ENCODE results near the gene DIAPH1.
A peak's percentile ranks its signal among the peaks of the same experiment; 100 is the strongest.

The DIAPH1 gene

GRCh38 chr5:141570655-141571054 is 48.1 kb downstream of the DIAPH1 start:
- TF ChIP-seq, protein P1, sequence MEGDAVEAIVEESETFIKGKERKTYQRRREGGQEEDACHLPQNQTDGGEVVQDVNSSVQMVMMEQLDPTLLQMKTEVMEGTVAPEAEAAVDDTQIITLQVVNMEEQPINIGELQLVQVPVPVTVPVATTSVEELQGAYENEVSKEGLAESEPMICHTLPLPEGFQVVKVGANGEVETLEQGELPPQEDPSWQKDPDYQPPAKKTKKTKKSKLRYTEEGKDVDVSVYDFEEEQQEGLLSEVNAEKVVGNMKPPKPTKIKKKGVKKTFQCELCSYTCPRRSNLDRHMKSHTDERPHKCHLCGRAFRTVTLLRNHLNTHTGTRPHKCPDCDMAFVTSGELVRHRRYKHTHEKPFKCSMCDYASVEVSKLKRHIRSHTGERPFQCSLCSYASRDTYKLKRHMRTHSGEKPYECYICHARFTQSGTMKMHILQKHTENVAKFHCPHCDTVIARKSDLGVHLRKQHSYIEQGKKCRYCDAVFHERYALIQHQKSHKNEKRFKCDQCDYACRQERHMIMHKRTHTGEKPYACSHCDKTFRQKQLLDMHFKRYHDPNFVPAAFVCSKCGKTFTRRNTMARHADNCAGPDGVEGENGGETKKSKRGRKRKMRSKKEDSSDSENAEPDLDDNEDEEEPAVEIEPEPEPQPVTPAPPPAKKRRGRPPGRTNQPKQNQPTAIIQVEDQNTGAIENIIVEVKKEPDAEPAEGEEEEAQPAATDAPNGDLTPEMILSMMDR (IDR thresholded peaks at IDR 0.05; ENCODE audit: low read depth, low read length, missing control alignments): no peak
- DNase-seq (ENCODE audit: extremely low read depth, low read depth): no peak

GRCh38 chr5:141567513-141568117 is 51.2 kb downstream of the DIAPH1 start:
- no peak overlapping the region for H3K4me3 ChIP-seq (replicated peaks; ENCODE audit: low read depth, low read length)
- TF ChIP-seq, protein P1 (IDR thresholded peaks at IDR 0.05; ENCODE audit: low read depth, low read length, missing control alignments): peak; percentile 81
- no peak for DNase-seq (ENCODE audit: extremely low read depth, low read depth)

More at GRCh38 chr5:141570655-141571054, 48.1 kb downstream of the DIAPH1 start:
- H3K4me3 ChIP-seq (replicated peaks; ENCODE audit: low read depth, low read length): no peak overlapping the region

DNA sequence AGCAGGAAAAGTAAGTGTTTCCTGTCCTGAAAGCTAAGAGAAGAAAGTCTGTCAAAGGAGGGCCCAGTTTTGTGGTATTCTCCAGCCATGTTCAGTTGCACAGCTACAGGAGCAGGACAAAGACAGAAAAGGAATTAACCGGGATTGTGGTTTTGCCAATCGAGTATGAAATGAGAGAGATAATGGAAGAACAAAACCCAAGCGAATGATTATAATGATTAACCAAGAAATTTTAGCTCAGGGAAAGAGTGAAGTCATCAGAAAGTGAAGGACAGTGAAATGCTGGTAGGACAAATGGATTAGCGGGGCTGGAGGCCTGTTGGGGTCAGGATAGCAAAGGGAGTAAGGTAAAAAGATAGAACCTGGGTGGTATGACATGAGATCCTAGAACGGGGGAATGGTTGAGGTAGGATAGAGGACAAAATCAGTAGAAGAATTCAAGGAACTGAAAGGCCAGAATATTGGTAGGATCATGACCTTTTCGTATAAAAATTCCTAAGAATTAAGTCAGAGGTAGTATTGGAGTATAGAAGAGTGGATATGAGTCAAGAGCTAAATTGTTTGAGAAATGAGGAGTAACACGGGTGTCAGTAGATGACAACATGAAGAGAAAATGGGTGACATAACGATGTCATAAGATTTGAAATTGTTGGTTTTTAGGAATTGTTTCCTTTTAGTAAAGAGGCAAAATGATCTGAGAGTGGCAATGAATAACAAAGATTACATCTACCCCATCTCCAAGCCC is 52.8 kb downstream of the DIAPH1 start:
- no peak overlapping the region for H3K4me3 ChIP-seq (replicated peaks; ENCODE audit: low read depth, low read length)
- TF ChIP-seq, protein P1 (IDR thresholded peaks at IDR 0.05; ENCODE audit: low read depth, low read length, missing control alignments): no peak
- DNase-seq (ENCODE audit: extremely low read depth, low read depth): no peak

DNA sequence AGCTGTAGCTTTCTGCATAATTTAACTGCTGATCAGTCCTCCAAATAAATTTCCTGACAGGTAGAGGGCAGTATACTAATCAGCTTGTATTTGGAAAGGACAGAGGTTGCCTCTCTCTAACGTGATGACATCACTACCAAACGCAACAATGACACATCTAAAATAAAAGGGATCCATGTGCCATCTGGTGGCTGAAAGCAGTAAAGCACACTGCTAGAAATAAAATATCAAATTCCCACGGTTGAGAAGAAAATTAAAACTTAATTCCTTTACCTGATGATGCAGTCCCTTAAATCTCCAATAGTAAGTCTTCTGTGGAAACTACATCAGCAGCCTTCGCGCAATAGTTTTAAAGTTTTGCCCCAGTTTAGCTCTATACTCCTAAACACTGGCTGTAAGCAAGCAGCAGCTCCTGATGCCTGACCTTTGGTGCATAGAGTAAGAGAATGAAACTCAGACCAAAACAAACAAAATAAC is 54.5 kb downstream of the DIAPH1 start:
- DNase-seq (ENCODE audit: extremely low read depth, low read depth): peak; percentile 92
- H3K4me3 ChIP-seq (replicated peaks; ENCODE audit: low read depth, low read length): no peak overlapping the region
- TF ChIP-seq, protein P1 (IDR thresholded peaks at IDR 0.05; ENCODE audit: low read depth, low read length, missing control alignments): peak; percentile 81

DNA sequence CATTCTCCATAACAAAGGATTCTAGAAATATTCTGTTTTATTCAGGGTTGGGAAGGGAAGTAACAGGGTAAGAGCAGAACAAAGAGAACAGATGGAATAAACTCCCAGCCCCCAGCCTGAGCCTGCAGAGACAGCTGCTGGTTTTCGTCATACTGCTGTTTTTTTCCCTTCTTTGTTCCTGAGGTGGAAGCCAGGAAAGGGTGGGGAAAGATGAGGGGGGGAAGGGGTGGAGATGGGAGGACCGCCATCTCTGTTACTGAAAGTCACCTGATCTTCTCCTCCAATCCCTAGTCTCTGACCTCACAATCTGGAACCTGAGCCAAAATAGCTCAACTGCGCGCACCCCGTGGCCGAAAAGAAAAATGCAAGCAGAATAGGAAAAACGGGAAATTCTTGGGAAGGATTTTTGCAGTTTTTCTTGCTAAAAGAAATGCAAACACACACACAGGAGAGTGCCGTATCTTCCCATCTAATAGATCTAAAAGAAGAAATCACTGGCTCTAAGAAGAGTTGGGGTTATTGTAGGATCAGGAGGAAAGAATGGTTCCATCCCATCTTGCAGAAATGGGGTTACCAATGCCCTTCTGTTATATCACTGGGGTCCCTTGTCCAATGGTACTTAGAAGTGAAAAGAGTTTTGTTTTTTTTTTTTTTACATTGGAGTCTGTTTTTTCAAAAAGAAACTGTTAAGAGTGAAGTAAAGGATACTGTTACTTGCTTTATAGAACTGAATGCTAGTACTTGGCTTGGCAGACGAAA is 57.9 kb downstream of the DIAPH1 start:
- no peak overlapping the region for H3K4me3 ChIP-seq (replicated peaks; ENCODE audit: low read depth, low read length)
- peak; percentile 93 for DNase-seq (ENCODE audit: extremely low read depth, low read depth)
- TF ChIP-seq, protein P1 (IDR thresholded peaks at IDR 0.05; ENCODE audit: low read depth, low read length, missing control alignments): peak; percentile 68

GRCh38 chr5:141560151-141560550 is 58.6 kb downstream of the DIAPH1 start:
- TF ChIP-seq, protein P1 (IDR thresholded peaks at IDR 0.05; ENCODE audit: low read depth, low read length, missing control alignments): no peak
- no peak overlapping the region for H3K4me3 ChIP-seq (replicated peaks; ENCODE audit: low read depth, low read length)
- DNase-seq (ENCODE audit: extremely low read depth, low read depth): no peak

Data from HFF-Myc (cell line).